Retina (tissue), 1 donor: Measurements from ENCODE around the gene RPS3.

Experiments used
- DNase-seq: peaks from one replicate; pipeline ENCODE4 v3.0.0-alpha.2; 2016

The RPS3 gene

DNA sequence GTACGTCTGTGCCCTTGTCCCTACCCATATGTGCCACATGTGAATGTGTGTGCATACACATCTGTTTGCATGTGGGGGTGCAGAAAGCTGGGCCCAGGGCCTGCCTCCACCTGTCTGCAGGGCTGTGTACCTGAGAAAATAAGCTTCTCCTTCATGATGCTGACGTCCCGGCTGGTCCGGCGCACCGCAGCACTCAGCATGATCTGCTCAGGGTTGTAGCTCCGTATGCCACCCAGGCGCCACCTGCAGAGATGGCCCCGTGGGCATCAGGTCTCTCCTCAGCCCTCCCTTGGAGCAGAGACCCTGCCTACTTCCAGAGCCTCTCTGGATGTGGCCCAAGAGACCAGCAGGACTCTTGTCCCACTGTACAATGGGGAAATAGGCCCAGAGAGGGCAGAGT, 37.5 kb downstream of the RPS3 start:
- no peak for DNase-seq

DNA sequence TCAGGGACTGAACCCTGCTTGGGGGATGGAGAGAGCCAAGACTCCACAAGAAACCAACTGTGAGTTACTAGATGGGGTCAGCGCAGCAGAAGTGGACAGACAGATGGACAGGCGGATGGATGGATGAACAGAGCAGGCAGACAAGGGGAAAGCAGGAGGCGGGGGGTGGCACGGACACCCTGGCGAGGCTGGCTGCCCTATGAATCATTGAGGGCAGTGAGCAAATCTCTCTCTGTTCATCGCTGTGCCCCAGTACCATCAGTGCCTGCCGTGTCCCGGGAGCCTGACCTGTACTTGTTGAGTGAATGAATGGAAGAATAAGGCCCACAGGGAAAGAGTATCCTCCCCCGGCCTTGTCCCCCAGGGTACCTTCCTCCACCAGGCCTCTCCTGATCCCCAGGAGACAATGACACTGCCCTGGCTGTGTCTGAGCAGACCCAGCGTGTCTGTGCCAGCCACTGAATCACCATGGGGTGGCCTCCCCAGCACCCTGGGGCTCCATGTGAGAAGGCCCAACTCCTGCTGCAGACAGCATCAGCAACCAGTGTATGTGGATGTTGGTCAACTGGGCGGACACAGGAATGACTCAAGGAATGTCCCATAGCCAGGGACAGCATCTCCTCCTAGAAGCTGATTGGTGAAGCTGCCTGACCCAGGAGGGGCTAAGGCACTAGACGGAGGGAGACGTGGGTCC, 38.8 kb downstream of the RPS3 start:
- DNase-seq: no peak

DNA sequence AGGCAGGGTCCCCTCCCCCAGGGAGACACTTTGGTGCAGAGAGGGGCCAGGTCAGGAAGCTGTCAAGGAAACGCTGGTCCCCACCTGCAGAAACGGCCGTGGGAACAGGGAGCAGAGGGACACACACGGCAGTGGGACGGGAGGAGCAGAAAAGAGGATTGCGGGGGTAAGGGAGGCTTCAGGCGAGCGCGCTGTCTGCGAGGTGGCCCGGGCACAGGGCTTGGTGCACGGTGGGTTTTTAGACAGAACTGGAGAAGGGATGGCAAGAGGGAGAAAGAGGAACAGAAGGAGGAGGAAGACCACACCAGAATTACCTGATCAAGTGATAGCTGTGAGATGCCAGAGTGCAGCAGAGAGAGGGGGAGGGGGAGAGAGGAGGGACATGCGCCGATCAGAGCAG, 39.7 kb downstream of the RPS3 start:
- no peak for DNase-seq

DNA sequence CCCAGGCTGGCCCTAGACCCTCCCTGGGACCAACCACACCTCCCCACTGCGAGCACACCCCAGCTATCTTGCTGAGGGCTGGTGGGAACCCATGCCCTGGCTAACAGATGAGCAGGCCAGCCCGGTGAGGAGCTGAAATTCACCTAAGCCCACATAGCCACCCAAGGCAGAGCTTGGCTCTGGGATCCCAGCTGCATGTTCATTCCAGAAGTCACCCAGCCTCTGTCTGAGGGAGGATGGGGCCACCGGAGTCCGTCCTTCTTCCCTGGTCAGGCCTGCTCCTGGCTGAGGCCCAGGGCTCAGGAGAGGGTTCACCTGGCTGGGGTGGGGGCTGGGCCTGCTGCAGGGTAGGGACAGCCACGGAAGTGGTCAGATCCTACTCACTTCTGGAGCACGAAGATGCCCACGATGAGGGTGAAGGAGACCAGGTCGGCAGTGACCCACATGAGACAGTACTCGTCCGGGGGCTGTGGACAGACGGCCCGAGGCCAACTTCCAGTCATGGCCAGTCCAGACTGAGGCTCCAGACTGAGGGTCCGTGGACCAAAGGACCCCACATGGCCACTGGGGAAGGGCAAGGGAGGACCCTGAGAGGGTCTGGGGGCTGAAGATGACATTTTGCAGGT, 40.3 kb downstream of the RPS3 start:
- no peak for DNase-seq

DNA sequence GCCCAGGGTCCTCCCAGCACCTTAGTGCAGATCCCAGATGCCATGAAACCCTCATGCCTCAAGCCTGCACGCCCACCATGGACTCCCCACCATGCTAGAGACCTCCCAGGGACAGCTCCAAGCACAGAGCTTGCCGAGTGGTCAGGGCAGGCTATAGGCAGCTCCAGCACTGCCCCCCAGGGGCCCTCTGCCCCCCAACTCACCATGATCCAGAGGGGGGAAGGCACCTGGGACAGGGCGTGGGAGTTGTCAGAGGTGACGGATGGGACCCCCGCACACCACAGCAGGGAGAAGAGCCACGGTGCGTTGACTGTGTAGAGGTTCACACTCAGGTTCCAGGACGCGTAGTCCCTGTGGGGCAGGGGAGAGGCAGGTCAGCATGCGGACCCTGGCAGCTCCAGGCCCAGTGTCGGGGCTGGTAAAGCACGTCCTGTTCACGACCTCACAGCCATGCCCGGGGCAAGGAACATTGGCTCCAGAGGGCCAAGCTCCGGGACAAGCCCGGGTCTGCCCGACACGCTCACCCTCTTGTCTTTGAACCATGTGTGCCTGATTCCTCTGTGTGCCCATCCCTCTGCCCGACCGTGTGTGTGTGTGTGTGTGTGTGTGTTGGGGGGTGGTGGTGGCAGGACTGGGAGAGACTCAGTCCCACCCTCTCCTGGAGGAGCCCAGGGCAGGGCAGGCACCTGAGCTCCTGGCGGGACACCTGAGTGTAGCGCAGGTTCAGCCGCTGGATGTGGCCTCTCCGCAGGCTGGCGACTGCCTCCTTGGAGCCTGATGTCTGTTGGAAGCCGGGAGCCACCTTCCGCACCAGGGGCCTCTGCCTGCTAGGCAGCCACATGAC, 41.9 kb downstream of the RPS3 start:
- no peak for DNase-seq

DNA sequence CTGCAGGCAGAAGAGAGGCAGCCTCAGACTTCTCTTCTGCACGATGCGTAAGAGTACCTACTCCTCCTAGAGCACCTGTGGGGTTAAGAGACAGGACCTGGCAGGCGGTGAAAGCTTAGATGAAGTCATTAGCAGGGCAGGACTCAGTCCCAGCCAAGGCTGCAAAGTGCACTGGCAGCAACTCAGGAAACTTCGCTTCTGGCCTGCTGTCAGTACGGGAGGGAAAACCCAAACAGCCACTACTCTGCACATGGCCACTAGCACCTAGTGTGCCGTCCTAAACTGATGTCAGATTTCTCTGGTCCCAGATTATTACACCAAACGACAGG, 42.5 kb downstream of the RPS3 start:
- DNase-seq: no peak

DNA sequence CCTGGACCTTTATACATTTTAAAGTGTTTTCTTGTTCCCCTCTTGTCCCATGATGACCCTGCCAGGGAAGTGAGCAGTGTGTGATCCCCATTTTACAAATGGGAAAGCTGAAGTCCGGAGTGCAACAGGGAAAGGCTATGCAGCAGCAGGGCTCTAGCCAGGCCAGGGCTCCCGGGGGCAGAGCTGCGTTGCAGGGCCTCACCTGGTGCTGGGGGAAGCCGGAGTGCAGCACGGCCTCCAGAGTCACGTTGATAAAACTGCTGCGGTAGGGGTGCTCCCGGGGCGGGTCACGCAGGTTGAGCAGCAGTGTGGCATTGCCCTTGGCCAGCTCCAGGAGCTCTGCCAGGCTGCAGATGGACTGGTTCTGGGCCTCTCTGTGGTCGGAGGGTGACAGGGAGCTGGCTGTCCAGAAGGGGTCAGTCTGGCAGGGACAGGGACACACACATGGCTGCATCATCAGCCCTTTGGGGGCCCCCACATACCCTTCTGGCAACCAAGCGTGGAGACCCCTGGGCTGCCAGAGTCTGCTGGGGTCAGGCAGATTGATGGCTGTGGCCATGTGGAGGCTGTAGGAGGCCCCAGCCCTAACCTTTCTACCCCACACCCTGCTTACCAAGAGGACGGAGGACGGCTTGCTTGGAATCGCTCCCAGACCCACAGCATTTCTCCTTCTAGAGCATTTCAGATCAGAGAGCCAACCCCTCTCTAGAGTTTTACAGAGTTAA, 43.0 kb downstream of the RPS3 start:
- no peak for DNase-seq

DNA sequence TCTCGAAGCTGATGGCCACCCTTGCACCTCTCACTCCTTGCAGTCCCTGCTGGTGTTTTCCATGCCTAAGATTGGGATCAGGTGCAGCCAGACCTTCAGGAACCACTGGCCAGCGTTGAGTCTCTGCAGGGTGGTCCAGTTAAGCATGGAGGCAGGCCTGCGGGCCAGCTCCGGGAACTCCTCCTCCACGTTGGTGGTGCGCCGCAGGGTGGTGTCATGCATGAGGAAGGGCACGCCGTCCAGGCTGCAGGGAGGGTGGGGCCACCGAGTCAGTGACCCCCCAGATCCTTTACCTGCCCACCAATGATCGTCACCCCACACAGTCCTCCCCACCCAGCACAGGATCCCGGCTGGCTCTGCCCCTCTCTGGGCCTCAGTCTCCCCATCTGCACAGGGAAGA, 43.7 kb downstream of the RPS3 start:
- DNase-seq: no peak

DNA sequence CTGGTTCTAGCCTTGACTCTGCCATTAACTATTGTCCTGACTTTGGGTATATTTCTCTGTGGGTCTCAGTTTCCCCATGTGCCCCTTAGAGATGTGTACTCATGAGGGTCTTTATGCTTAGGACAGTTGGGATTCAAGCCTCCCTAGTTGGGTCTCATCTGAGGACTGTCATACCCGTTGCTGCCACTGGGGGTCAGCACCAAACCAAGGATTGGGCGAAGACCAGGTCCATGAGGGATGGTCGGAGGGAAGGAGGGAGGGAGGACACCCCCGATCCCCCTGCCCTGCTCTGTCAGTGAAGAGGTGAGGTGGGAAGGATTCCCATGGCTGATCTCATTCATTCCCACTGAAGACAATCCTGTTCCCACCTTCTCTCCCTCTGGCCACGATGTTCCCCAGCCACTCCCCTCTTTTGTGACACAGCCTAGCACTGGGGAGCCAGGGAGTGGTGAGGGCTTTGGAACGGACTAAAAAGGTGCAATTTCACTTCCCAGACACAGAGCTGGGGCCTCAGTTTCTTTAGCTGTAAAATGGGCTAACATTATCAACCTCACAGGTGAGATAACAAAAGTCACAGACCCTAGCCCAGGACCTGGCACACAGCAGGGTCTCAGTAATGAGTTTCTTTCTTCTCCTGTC, 46.1 kb downstream of the RPS3 start:
- peak; percentile 72 for DNase-seq

DNA sequence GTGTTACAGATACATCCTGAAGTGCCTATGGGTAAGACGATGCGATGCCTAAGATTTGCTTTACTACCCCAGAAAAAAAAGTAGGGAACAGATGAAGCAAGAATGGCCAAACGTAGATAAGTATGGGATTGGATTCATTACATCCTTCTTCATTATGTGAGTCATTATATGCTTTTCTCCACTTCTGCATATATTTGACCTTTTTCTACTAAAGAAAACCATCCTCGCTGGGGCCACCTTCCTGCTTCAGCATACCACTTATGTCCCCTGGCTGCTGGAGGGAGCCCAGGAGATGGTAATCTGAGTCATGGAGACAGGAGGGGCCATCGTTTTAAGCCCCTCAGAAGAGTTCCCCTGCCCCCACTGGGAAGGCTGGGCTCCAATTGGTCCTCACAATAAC, 48.1 kb downstream of the RPS3 start:
- DNase-seq: no peak

DNA sequence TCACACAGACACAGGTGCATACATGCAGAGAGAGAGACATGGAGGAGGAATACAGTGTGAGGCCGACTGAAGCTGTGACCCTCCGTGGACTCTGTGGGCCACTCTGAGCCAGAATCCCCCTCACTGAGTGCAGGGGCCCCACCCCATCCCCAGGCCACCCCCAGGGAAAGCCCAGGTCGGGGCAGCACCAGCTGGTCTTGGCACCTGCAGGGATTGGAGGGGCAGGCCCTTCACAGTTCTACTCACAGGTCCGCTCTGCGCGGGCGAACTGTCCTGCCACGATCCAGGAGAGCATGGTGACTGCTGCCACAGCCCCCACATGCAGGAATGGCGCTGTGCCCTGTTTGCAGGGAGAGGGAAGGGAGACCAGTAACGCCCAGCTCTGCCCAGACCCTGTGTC, 50.0 kb downstream of the RPS3 start:
- no peak for DNase-seq

DNA sequence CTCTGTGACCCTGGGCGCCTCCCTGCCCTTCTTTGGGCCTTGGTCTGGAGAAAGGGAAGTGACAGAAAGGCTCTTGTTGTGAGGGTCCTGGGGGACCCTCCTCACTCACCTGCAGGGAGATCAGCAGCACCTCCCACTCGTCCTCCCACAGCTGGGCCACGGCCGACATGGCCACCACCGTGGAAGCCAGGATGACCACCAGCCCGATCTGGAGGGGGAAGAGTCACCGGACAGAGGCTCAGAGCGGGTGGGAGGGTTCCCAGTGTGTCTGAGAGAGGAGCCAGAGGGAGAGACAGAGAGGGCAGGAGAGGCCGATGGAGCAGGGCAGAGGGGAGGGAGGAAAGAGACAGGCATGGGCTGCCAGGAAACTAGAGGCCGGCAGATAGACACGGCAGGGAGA, 50.5 kb downstream of the RPS3 start:
- DNase-seq: no peak

DNA sequence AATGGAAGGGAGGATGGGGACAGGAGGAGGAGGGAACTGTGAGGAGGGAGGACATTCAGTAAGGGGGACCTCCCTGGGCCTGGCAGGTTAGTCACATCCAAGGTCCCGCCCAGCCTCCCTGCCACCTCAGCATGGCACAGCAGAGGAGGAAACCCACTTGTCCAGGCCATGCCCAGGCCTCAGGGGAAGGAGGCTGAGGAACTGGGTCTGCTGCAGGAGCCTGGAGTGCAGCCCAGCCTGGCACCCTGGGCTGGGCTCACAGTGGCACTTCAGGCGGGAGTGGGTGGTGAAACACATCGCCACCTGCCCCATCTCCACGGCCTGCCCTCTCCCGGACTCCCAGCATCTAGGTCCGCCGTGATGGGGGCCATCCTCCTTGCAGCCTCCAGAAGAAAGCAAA, 50.9 kb downstream of the RPS3 start:
- DNase-seq: no peak

DNA sequence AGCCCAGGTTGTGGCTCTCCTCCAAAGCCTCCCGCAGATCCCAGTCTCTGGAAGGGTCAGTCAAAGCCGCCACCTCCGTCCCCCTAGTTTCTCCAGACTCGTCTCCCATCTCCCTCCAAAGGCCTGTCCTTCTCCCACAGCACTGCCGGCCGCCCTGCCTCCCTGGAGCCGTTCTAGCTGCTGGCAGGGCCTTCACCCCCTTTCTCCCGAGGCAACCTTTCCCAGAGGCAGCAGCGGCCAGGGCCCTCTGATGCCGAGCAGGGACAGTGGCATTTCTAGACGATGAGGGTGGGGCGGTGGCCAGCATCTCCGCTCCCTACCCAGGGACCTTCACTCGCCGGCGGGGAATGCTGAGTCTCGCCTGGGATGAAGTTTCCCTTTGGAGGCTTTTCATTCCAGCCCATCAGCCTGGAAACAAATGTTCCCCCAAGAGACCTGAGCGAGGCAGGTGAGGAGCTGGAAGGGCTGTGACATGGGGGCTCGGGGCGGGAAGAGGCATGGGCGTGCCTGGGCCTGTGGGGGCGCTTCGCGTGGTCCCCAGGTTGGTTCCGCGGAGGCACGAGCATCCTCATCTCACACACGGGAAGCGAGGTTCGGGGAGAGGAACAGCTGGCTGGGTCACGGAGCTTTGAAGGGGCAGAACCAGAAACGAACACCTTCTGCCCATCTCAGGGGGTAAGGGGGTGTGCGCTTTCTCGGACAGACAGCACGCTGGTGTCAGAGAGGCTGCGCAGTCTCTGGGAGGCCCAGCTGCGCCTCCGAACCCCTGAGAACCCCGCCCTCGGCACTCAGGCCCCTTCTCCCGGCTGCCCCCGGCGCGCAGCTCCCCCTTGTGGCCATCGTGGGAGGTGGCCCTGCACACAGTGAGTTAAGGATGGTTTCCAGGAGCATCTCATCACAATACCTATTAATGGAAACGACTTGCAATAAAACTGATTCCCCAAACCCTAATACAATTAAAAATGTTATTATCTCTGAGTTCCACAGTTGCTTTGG, 51.8 kb downstream of the RPS3 start:
- no peak for DNase-seq

DNA sequence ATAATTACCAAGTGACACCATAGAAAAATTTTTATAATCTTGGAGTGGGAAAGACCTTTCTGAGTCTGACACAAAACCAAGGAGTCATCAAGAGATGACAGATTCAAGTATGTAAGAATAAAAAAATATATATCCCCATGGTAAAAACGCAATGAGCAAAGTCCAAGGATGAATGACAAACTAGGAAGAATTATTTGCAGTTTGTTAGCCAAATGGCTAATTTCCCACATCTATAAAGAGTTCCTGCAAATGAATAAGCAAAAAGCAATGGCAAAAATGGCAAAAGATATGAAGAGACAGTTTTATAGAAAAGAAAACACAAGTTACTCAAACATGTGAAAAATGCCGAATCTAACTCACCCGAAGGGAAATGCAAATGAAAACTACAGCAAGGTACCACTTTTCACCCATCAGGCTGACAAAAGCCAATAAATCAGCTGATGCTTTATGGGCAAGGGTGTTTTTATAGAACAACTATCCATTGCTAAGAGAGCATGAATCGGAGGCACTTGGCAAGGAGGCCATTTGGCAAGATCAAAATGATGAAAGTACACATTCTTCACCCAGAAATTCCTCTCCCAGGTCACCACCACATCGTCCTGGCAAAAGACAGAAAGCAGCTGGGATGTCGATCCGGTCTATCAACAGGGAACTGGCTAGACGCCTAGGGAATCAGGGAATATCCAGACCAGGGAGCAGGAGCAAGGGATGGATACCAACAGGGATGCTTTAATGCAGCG, 54.8 kb downstream of the RPS3 start:
- DNase-seq: no peak

DNA sequence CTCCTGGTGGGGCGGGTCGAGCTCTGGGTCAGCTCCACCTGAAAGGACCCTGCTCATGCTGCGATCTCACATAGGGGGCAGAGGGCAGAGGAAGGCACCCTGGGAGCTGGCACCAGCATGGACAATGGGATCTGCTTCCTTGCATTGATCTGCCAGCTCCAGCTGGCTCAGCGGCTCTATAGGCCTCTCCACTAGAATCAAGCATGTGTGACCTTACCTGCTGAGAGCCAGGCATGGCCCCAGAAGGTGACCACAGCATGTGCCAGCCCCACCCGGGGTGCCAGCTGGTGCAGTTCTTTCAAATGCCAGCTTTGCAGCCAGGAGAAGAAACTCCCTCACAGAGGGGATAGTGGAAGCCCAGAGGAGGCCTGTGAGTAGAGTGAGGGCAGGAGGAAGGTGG, 55.7 kb downstream of the RPS3 start:
- DNase-seq: no peak
